K562 (cell line): ENCODE results near the gene USH1G. TPM values are rescaled to one million over a fixed set of nuclear protein-coding genes. Genes with fewer than 3 reads are reported as not detected.
A peak's percentile ranks its signal among the peaks of the same experiment; 100 is the strongest.

Source experiments
- ARID2 ChIP-seq: fragments of 450-650 bp; IDR thresholded peaks from 2 replicates; pipeline ENCODE4 v1.6.1; 2017; ENCODE audit warnings: antibody characterized with exemption, mild to moderate bottlenecking
- CBFB ChIP-seq: sonication (generic); formaldehyde crosslinking; IDR thresholded peaks from 2 replicates; pipeline ENCODE4 v1.4.0; 2020; ENCODE audit warnings: mild to moderate bottlenecking, missing genetic modification reagents
- CBX3 ChIP-seq, 2 experiments: IDR thresholded peaks; 1 replicate in 1 of 2; 2 replicates in 1 of 2; pipeline ENCODE4 v1.6.1; 2012; ENCODE audit warnings: inconsistent platforms in 2 of 2, low read length in 2 of 2, borderline replicate concordance in 1 of 2, control low read depth in 1 of 2
- CC2D1A ChIP-seq: fragments of 450-650 bp; IDR thresholded peaks from 2 replicates; pipeline ENCODE4 v1.6.1; 2017; ENCODE audit warnings: mild to moderate bottlenecking
- CCNT2 ChIP-seq: IDR thresholded peaks from 2 replicates; pipeline ENCODE4 v1.6.1; 2011; ENCODE audit warnings: borderline replicate concordance, low read depth, mild to moderate bottlenecking, moderate library complexity, mixed read lengths, low read length; ENCODE audit not compliant: insufficient read length; ENCODE audit errors: extremely low read depth
- CHD4 ChIP-seq: fragments of 200-600 bp; sonication (generic); IDR thresholded peaks from 3 replicates; pipeline ENCODE4 v1.6.1; 2012; ENCODE audit warnings: low read depth, mild to moderate bottlenecking, mixed read lengths, low read length, inconsistent platforms; ENCODE audit not compliant: insufficient read depth, insufficient replicate concordance, poor library complexity, severe bottlenecking
- CXXC5 ChIP-seq: fragments of 250-450 bp; sonication (Bioruptor Pico); IDR thresholded peaks from 2 replicates; pipeline ENCODE4 v1.8.0; 2022; ENCODE audit warnings: inconsistent platforms, mild to moderate bottlenecking, moderate library complexity
- FOXM1 ChIP-seq, 2 experiments: fragments of 450-650 bp in 1 of 2; sonication (generic) in 1 of 2; formaldehyde crosslinking in 1 of 2; IDR thresholded peaks; 2 replicates each; pipeline versions ENCODE4 v1.6.1 to v1.9.0; 2017 to 2022; ENCODE audit warnings: low read depth in 2 of 2, mild to moderate bottlenecking in 2 of 2, missing genetic modification reagents in 1 of 2, moderate library complexity in 1 of 2
- LCOR ChIP-seq: sonication (generic); formaldehyde crosslinking; IDR thresholded peaks from 2 replicates; pipeline ENCODE4 v1.8.0; 2022; ENCODE audit warnings: mild to moderate bottlenecking, missing genetic modification reagents
- MAZ ChIP-seq, 2 experiments: fragments of 450-650 bp in 1 of 2; sonication (generic) in 1 of 2; formaldehyde crosslinking; IDR thresholded peaks in 1 of 2; conservative IDR thresholded peaks in 1 of 2; 2 replicates each; pipeline versions ENCODE4 v1.4.0 to v1.5.0; 2020; ENCODE audit warnings: mild to moderate bottlenecking in 1 of 2, missing genetic modification reagents in 1 of 2
- NFIC ChIP-seq: fragments of 450-650 bp; IDR thresholded peaks from 2 replicates; pipeline ENCODE4 v1.6.1; 2017; ENCODE audit warnings: mild to moderate bottlenecking, inconsistent platforms
- SMAD4 ChIP-seq: fragments of 250-450 bp; sonication (Bioruptor Pico); conservative IDR thresholded peaks from 2 replicates; pipeline ENCODE4 v1.8.0; 2021; ENCODE audit warnings: inconsistent platforms, mild to moderate bottlenecking, moderate library complexity
- SMC3 ChIP-seq: conservative IDR thresholded peaks from 2 replicates; pipeline ENCODE4 v1.6.1; 2011; ENCODE audit warnings: low read depth, low read length, improper control_type of control experiment; ENCODE audit not compliant: insufficient read depth
- STAG1 ChIP-seq: sonication (generic); formaldehyde crosslinking; IDR thresholded peaks from 2 replicates; pipeline ENCODE4 v1.5.0; 2020; ENCODE audit warnings: missing genetic modification reagents, borderline replicate concordance
- TAF9B ChIP-seq: fragments of 450-650 bp; IDR thresholded peaks from 2 replicates; pipeline ENCODE4 v1.6.1; 2018; ENCODE audit warnings: mild to moderate bottlenecking; ENCODE audit not compliant: partially characterized antibody
- ZNF12 ChIP-seq: sonication (generic); formaldehyde crosslinking; IDR thresholded peaks from 2 replicates; pipeline ENCODE4 v1.4.0; 2020; ENCODE audit warnings: mild to moderate bottlenecking, missing genetic modification reagents
- ZNF354B ChIP-seq: fragments of 250-450 bp; sonication (Bioruptor Pico); IDR thresholded peaks from 2 replicates; pipeline ENCODE4 v1.4.0; 2020
- polyA plus RNA-seq, 8 experiments: library from polyadenylated mRNA; depleted of rRNA in 4 of 8; stranded (reverse) in 5 of 8; unstranded in 3 of 8; fragments of >200 nt; fragmentation: Nextera tagmentation in 2 of 8; fragmentation: Illumina TruSeq in 1 of 8; extraction: Ambion mirVana in 2 of 8; extraction: Trizol in 1 of 8; gene quantifications; 2 replicates each; pipeline versions ENCODE4 v1.2.1 to v1.2.3, GENCODE V29; 2011 to 2014; ENCODE audit warnings: inconsistent platforms in 1 of 8, missing spikeins in 1 of 8
- total RNA-seq, 7 experiments: library from RNA; depleted of rRNA in 6 of 7; stranded (reverse); fragments of >200 nt in 6 of 7; fragmentation: Illumina TruSeq in 2 of 7; extraction: Trizol in 2 of 7; gene quantifications; 2 replicates each; pipeline versions ENCODE4 v1.2.1 to v1.2.3, GENCODE V29; 2011 to 2021; ENCODE audit warnings: low replicate concordance in 1 of 7
- TF ChIP-seq, protein P1 (sequence below): sonication (generic); formaldehyde crosslinking; IDR thresholded peaks from 2 replicates; pipeline ENCODE4 v1.9.0; 2022; ENCODE audit warnings: mild to moderate bottlenecking, missing genetic modification reagents
- TF ChIP-seq, protein P2 (sequence below): fragments of 450-650 bp; formaldehyde crosslinking; IDR thresholded peaks from 2 replicates; pipeline ENCODE4 v1.4.0; 2020; ENCODE audit warnings: mild to moderate bottlenecking, moderate library complexity
- TF ChIP-seq, protein P3 (sequence below): fragments of 450-650 bp; IDR thresholded peaks from 2 replicates; pipeline ENCODE4 v1.6.1; 2016
- TF ChIP-seq, protein P4 (sequence below): sonication (generic); formaldehyde crosslinking; IDR thresholded peaks from 2 replicates; pipeline ENCODE4 v1.4.0; 2020; ENCODE audit warnings: mild to moderate bottlenecking, missing genetic modification reagents

The USH1G gene
- total and polyA plus RNA-seq, 9 of the 15 experiments (the other 6 are each of a cell fraction or from before 2014, with no cell fraction given): 0.22 to 1.00 (median 0.64) TPM; not detected in 2

DNA sequence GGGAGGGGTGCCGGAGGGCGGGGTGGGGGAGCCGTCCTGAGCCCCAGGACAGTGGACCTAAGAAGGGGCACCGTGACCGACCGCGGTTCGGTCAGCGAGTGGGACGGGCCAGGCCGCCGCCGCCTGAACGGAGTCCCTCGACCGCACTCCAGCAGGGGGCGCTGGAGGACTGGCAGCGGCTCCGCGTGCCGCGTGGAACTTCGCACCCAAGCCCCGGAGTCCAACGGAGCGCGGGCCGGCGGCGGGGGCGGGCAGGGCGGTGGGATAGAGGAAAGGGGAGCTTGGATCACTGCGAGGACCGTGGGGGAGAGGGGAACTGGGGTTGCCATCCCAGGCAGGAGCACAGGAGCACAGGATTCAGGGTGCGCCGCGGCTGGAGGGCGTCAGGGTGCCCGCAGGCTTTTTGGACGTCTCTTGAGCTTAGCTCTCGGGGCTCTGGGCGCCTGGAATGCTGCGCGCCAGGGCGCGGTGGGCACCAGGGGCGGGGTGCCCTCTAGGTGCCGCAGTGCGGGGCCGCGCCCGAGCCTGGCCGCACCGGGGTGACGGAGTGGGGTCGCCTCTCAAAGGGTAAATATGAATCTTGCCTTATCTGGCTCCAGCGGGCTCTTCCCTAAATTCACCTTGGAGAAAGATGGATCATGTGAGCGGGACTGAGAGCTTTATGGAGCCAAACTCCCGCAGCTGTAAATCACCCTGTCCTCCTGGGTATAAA, 639 bp upstream of the USH1G start (continued):
- TF ChIP-seq, protein P1, sequence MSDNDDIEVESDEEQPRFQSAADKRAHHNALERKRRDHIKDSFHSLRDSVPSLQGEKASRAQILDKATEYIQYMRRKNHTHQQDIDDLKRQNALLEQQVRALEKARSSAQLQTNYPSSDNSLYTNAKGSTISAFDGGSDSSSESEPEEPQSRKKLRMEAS (CRISPR knock-in tag): peak; percentile 97
- TF ChIP-seq SMC3 (peak; percentile 75; the same call in 1 of the 2 replicates), CXXC5 (peak; percentile 58), NFIC (0 out of 2 replicates have a peak, but pooled peaks have one; percentile 20), CHD4 (peak; percentile 41), LCOR (CRISPR knock-in tag) (peak; percentile 69; the same call in 1 of the 2 replicates), ZNF12 (CRISPR knock-in tag) (0 out of 2 replicates have a peak, but pooled peaks have one; percentile 27), CC2D1A (0 out of 2 replicates have a peak, but pooled peaks have one; percentile 27), ARID2 (peak; percentile 58; the same call in 1 of the 2 replicates), ZNF354B (CRISPR knock-in tag) (no peak), SMAD4 (CRISPR knock-in tag) (no peak), FOXM1 (IDR thresholded peaks at IDR 0.05; ENCODE audit: low read depth) (no peak), FOXM1 (CRISPR knock-in tag; IDR thresholded peaks at IDR 0.05; ENCODE audit: low read depth) (peak; percentile 93; the same call in 1 of the 2 replicates), STAG1 (peak; percentile 70; the same call in 1 of the 2 replicates), CCNT2 (no peak), CBFB (CRISPR knock-in tag) (peak; percentile 97), CBX3 (IDR thresholded peaks at IDR 0.05; ENCODE audit: borderline replicate concordance in 1 of 2, low read length in 2 of 2) (peak in 1 of 2 experiments; percentile 76; a peak in 1 of 3 replicates), TAF9B (no peak), MAZ (CRISPR knock-in tag; conservative IDR thresholded peaks at IDR 0.05 in 1 of 2, IDR thresholded peaks at IDR 0.05 in 1 of 2) (peak in 1 of 2 experiments; percentile 49; a peak in 3 of 4 replicates)
- TF ChIP-seq, protein P2, sequence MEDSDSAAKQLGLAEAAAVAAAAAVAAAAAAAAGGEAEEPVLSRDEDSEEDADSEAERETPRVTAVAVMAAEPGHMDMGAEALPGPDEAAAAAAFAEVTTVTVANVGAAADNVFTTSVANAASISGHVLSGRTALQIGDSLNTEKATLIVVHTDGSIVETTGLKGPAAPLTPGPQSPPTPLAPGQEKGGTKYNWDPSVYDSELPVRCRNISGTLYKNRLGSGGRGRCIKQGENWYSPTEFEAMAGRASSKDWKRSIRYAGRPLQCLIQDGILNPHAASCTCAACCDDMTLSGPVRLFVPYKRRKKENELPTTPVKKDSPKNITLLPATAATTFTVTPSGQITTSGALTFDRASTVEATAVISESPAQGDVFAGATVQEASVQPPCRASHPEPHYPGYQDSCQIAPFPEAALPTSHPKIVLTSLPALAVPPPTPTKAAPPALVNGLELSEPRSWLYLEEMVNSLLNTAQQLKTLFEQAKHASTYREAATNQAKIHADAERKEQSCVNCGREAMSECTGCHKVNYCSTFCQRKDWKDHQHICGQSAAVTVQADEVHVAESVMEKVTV (CRISPR knock-in tag): peak; percentile 74
- TF ChIP-seq, protein P3, sequence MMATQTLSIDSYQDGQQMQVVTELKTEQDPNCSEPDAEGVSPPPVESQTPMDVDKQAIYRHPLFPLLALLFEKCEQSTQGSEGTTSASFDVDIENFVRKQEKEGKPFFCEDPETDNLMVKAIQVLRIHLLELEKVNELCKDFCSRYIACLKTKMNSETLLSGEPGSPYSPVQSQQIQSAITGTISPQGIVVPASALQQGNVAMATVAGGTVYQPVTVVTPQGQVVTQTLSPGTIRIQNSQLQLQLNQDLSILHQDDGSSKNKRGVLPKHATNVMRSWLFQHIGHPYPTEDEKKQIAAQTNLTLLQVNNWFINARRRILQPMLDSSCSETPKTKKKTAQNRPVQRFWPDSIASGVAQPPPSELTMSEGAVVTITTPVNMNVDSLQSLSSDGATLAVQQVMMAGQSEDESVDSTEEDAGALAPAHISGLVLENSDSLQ: peak; percentile 74; the same call in 1 of the 2 replicates
- TF ChIP-seq, protein P4, sequence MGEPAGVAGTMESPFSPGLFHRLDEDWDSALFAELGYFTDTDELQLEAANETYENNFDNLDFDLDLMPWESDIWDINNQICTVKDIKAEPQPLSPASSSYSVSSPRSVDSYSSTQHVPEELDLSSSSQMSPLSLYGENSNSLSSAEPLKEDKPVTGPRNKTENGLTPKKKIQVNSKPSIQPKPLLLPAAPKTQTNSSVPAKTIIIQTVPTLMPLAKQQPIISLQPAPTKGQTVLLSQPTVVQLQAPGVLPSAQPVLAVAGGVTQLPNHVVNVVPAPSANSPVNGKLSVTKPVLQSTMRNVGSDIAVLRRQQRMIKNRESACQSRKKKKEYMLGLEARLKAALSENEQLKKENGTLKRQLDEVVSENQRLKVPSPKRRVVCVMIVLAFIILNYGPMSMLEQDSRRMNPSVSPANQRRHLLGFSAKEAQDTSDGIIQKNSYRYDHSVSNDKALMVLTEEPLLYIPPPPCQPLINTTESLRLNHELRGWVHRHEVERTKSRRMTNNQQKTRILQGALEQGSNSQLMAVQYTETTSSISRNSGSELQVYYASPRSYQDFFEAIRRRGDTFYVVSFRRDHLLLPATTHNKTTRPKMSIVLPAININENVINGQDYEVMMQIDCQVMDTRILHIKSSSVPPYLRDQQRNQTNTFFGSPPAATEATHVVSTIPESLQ: peak; percentile 88; the same call in 1 of the 2 replicates
